ENCODE results near the gene ARHGEF10L. TPM values are rescaled to one million over a fixed set of nuclear protein-coding genes. Genes with fewer than 3 reads are reported as not detected.
"Not testable (repeated sequence)": the region's sequence is repeated elsewhere in the genome, so short reads cannot be mapped to it uniquely, and the experiment has no call there.

ARHGEF10L gene
- total RNA-seq, 1 donor from 2014 or later, result 59.9 TPM

DNA sequence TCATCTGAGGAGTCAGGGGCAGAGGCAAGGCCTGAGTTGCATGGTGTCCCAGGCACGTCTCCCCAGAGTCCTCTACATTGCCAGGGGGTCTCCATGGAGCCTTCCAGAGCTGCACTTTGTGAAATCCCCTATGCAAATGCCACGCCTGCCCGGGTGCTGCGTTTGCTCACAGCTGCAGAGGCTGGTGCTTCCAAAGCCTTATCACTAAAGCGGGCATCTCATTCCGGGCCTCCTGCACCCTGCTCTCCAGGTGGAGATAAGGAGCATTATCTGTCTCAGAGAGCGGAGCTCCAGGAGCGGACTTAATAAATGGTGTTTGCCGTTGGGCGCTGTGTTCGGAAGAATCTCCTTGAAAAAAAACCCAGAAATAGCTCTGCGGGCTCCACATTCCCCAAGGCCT is 189.8 kb downstream of the ARHGEF10L start:
- DNase-seq (ENCODE audit: missing footprints), result no peak
- intact Hi-C loops (cut with DNase I), result no loop called here
- ATAC-seq, result no peak

DNA sequence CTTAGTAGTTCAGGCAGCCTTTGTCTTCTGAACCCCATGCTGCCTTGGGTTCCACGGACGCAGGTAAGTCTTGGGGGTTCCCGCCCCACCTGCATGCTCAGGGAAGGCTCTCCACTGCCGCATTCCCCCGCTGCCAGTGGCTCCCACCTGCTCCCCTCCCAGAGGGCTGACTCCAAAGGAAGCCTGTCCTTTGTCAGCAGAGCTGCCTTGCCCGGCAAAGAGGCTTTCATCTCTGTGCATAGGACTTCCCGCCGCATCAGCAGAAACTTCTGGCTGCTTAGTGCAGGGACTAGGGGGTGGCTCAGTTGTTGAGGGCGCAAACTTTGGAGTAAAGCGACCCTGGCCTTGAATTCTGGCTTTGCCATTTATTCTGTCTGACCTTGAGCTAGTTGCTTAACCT is 190.4 kb downstream of the ARHGEF10L start:
- DNase-seq (ENCODE audit: missing footprints) (no peak), ATAC-seq (no peak)

DNA sequence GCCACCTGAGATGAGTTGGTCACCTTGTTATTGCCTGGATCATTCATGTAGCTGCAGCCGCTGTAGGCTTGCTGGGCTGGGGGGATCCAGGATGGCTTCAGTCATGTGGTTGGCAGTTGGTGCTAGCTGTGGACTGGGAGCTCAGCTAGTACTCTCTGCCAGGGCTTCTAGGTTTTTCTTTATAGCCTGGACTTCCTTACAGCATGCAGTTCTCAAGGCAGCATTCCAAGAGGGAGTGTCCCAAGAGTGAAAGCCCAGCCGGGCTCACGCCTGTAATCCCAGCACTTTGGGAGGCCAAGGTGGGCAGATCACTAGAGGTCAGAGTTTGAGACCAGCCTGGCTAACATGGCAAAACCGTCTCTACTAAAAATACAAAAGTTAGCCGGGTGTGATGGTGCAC is 192.0 kb downstream of the ARHGEF10L start:
- intact Hi-C loops (cut with DNase I), result no loop called here
- ATAC-seq, result no peak
- no peak for DNase-seq (ENCODE audit: missing footprints)

More for the DNA sequence above, 190.4 kb downstream of the ARHGEF10L start:
- intact Hi-C loops (cut with DNase I), result no loop called here

DNA sequence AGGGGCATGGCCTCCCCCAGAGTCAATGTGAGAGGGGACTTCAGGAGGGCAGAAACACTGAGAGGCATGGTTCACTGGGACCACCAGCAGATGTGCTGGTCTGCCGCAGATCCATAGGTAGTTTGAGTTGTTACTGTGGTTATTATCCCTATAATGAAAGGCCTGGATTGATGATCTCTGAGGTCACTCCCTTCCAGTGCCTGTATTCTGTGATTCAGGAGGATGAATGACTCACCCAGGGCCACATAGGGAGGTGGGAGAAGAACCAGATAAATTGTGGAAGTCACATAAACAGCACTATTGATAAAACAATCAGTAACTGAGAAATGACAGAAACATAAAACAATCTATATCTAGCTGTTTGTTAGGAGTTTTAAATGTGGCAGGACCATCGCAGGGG is 193.0 kb downstream of the ARHGEF10L start:
- intact Hi-C loops (cut with DNase I), result no loop called here
- ATAC-seq, result no peak
- no peak for DNase-seq (ENCODE audit: missing footprints)

DNA sequence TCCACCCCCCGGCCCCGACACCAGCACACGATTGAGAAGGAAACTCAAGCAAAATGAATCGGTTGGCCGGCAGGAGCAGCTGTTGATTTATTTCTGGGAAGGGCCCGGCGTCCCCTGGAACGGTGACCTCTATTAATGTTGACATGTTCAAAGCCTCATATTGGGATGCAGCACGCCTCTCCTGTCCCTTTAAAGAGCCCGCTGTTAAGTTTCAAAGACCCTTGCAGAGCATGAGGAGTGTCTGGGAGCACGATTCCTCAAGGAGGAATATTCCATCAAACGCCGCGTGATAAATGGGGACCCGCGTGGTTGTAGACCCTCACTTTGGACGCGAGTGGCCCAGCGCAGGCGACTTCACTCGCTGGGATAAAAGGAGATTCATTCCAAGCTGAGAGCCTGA is 194.2 kb downstream of the ARHGEF10L start:
- intact Hi-C loops (cut with DNase I), result no loop called here
- DNase-seq (ENCODE audit: missing footprints) (no peak), ATAC-seq (no peak)

DNA sequence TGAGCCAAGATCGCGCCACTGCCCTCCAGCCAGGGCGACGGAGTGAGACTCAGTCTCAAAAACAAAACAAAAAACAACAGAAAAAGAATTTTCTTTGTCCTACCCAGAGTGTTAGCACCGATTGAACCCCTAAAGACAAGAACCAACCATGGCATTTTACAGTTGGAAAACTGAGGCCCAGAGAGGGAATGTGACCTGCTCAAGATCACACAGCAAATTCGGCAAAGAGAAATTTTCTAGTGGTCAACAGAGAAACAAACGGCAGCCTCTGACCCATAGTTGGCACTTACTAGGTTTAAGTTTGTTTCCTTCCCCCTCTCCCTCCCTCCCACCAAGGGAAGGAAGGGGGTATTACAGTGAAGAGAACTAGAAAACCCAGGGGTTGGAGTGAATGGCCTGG is 195.1 kb downstream of the ARHGEF10L start:
- no peak for DNase-seq (ENCODE audit: missing footprints)
- intact Hi-C loops (cut with DNase I), result no loop called here
- no peak for ATAC-seq

DNA sequence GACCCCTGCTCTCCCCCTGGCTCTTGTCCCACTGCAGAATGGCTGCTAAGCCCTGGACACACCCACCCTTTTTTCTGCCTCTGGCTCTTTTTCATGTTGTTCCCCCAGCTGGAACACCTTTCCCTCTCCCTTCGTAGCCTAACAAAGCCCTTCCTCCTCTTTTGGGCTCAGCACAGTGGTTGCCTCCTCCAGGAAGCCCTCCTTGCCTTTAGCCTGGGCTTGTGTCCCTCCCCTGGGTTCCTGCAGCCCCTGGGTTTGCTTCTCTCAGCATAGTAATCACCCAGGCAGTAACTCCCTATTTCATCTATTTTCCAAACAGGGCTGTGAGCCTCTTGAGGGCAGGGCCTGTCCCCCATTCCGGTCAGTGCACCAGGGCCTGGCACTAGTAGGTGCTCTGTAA is 195.8 kb downstream of the ARHGEF10L start:
- DNase-seq (ENCODE audit: missing footprints) (no peak), ATAC-seq (no peak)
- intact Hi-C loops (cut with DNase I), result no loop called here

DNA sequence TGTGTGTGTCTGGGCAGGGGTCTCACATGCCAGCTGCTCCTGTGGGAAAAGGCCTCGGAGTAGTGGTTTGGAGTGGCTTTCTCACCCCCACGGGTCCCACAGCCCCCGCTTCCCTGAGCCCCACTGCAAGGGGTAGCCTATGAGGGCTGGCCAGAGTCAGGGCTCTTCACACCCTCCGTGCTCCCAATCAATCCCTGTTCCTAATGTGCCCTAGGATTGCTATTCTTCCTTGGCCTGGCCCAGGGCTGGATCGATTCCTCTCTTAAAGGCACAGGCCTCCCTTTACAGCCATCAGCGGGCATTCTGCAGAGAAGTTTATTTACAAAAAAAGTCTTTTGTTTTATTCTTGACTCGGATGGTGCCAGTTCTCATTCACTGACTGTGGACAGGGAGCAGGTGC is 196.3 kb downstream of the ARHGEF10L start:
- ATAC-seq (no peak), DNase-seq (ENCODE audit: missing footprints) (no peak)
- intact Hi-C loops (cut with DNase I), result no loop called here

DNA sequence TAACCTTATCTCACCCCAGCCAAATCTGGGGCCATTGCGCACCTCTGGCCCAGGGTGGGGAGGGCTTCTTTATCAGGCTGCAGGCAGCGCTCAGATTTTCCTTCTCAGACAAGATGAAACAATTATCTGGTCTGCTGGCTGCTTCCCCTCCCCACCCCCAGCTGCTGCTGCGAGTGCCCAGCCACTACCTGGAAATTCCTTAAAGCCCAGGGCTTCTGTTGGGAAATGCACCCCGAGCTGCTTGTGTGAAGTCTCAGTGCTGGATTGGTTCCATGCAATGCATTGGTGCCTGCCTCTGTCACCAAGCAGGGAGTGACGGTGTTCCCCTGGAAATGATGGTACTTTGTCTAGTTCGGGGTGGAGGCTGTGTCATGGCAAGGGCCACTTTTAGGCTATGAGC is 197.1 kb downstream of the ARHGEF10L start:
- intact Hi-C loops (cut with DNase I), result no loop called here
- DNase-seq (ENCODE audit: missing footprints), result no peak
- ATAC-seq, result no peak

DNA sequence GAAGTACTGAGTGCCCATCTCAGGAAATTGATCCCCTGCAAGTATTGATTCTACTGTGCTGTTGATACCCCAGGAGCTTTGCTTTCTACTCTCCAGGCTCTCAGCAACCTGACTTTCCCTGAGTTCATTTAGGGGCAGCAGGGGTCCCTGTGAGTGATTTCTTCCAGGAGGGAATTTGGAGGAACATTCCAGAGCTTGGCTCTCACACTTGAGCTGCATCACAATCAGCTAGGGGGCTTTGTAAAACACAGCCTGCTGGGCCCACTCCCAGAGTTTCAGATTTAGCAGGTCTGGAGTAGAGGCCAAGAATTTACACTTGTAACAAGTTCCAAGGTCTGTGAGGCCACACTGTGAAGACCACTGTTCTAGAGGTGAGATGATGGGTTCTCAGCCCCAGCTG is 199.6 kb downstream of the ARHGEF10L start:
- no peak for DNase-seq (ENCODE audit: missing footprints)
- no peak for ATAC-seq
- intact Hi-C loops (cut with DNase I), result no loop called here

DNA sequence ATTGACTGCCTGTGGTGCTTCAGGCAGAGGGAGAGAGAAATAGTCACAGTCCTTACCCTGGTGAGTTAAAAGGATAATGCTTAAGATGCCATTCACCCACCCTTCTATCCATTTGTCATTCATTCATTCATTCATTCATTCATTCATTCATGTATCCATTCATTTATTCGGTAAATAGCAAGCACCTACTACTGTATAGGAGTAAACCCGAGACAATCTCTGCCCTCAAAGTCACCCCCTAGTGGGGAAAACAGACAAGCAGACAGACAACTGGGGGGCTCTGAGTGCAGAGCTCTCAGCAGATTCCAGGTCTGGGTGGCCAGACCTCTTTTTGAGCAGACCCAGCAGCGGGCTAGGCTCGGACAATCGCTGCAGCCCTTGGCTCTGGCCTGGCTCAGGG is 201.6 kb downstream of the ARHGEF10L start:
- no peak for ATAC-seq
- intact Hi-C loops (cut with DNase I), result no loop called here

DNA sequence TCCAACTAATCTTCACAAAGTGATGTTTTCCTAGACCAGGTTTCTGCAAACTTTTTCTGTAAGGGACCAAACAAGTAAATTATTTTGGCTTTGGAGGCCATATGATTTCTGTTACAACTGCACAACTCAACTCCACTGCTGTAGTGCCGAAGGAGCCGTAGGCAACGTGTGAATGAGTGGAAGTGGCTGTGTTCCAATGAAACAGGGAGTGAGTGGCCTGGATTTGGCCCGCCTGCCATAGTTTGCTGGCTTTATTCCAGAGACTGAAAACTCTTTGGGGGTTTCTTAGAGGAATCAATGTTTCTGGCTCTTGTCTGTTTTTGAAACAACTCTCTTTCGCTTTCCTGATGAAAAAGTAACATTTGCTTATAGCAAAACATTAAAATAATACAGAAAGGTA is 203.1 kb downstream of the ARHGEF10L start:
- intact Hi-C loops (cut with DNase I), result no loop called here
- ATAC-seq, result peak; percentile 72
- no peak for DNase-seq (ENCODE audit: missing footprints)

More for the DNA sequence above, 201.6 kb downstream of the ARHGEF10L start:
- no peak for DNase-seq (ENCODE audit: missing footprints)

DNA sequence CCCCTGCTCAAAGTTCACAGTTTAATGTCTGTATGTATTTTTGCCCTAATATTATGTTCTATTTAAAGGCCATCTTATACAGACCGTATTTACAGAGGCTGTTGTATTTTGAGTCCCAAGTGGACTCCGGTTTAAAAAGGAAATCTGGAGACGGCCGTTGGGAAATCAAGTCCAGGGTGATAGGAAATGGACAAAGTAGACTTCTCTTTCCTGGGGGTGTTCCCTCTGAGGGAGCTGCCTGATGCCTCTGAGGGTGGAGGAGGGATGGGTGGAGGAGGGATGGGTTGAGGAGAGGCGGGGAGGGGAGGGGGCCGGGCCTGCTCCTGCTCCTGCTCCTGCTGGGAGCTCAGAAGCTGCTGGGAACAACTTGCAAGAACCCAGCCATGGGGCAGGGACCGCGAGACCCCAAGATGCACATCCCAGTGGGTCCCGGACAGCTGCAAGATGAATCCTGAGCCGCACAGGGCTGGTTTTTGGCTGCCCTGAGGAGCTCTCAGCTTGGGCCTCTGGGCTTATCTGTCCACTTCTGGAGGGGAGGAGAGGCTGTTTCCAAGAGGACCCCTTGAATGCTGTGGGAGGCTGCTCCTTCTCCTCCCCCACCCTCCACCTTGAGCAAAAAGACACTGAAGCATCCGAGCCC is 203.6 kb downstream of the ARHGEF10L start:
- DNase-seq (ENCODE audit: missing footprints), result no peak
- no peak for ATAC-seq
- intact Hi-C loops (cut with DNase I), result no loop called here

DNA sequence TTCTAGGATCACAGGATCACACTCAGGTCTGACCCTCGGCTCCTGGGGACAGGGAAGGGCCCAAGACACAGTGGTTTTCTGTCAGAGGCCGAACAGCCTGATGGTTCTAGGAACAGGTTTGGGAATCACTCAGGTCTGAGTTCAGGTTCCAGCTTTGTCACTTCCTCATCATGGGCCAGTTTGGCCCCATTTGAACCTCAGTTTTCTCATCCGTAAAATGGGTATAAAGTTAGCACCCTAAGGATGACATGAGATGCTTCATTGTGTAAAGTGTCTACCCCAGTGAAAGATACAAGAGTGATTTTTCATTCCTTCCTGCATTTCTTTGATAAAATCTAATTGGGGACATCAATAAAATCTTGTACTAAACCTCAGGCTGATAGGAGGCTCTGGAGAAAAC is 204.4 kb downstream of the ARHGEF10L start:
- intact Hi-C loops (cut with DNase I), result no loop called here
- DNase-seq (ENCODE audit: missing footprints) (no peak), ATAC-seq (no peak)

DNA sequence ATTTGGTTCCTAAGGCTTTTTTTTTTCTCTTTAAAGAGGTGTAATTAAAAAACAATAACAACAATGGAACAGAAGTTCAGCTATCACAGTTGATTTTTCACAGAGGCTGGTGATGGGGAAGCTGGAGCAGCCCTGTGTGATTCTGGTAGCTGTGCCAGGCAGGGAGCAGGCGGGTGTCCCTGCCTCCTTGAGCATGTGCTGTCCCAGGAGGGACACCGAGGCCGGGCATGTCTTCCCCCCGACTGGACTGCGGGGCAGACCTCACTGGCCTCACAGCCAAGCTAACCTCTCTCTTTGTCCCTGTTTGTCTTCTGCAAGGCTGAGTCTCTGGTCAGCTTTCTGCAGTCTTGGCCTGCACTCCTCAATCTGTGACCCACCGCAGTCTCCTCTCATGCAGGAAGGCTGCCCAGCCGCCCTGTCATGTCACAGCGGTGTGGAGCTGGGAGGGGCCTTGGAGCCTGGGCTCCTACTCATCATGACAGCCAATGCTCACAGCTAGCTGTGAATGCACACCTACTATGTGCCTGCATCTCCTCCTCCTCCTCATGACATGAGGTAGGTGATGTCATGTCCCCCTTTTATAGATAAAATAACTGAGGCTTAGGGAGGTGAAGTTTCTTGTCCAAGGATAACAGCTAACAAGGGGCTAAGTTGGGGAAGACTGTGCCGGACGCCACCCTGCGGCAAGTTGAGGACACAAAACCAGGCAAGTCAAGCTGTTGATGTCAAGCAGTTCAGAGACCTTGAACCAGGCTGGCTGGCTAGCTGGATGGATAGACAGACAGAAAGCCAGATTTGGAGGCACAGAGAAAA is 205.4 kb downstream of the ARHGEF10L start:
- intact Hi-C loops (cut with DNase I), result no loop called here
- DNase-seq (ENCODE audit: missing footprints) (no peak), ATAC-seq (no peak)

DNA sequence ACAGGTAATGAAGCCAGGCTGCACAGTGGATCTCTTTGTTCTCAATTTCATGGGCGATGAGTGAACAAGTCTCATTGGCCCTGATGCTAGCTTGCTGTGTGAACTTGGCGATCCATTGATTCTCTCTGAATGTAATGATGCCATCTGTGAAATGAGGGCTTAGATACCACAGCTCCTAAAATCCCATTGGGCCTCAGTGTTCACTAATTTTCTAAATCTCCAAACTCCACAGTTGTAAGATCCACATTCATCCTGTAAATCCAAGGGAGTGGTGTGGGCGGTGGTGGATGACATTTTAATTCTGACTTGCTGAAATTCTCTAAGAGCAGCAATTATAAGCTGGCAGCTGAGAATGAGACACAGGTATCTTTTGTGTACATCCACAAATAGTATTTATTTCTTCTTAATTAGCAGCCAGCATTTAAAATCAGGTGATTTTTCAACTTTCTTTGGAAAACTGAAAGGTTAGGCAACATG is 206.0 kb downstream of the ARHGEF10L start:
- intact Hi-C loops (cut with DNase I), result no loop called here
- ATAC-seq (no peak), DNase-seq (ENCODE audit: missing footprints) (no peak)

DNA sequence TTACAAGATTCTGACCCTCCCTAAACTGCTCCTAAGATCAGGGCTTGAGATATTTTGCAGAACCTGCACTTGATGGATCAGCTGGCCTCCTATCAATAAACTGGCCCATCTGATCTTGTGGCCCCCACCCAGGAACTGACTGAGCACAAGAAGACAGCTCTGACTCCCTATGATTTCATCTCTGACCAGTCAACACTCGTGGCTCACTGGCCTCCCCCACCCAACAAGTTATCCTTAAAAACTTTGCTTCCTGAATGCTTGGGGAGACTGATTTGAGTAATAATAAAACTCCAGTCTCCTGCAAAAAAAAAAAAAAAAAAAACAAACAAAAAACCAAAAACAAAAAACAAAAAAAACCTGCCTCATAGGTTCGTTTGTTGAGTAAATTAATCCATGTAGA is 206.8 kb downstream of the ARHGEF10L start:
- DNase-seq (ENCODE audit: missing footprints); ATAC-seq; intact Hi-C loops (cut with DNase I): not testable (repeated sequence)

DNA sequence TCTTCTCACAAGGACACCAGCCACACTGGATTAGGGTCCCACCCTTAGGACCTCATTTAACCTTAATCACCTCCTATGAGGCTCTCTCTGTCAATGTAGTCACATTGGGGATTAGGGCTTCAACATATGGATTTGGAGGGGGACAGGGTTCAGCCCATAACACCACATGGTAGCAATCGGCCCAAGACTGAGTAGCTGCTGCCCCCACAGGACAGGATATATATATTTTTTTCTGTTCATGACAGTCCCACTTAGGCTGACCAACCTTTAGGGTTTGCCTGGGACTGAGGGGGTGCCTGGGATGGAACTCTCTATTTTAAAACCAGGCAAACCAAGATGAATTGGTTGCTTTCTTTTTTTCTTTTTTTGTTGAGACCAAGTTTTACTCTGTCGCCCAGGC is 207.4 kb downstream of the ARHGEF10L start:
- ATAC-seq, result no peak
- intact Hi-C loops (cut with DNase I), result no loop called here
- DNase-seq (ENCODE audit: missing footprints), result no peak
